HepG2 (cell line): Measurements from ENCODE around the gene AMBRA1. TPM values are rescaled to one million over a fixed set of nuclear protein-coding genes. Genes with fewer than 3 reads are reported as not detected.

Source experiments
- ATAC-seq: fragments of 200-7000 bp; cut with Tn5 transposase; 3 replicates; pipeline ENCODE4 v1.9.1; 2020; ENCODE audit warnings: mild to moderate bottlenecking, moderate library complexity
- BruUV-seq: library from RNA; stranded (reverse); fragments of 400-500 nt; replicated peaks from 2 replicates; lab custom pipeline; 2021; lab: Mats Ljungman, UMichigan
- CTCF ChIA-PET: fragments of 300-600 bp; formaldehyde crosslinking; extraction: SDS; loops from one replicate; lab custom pipeline; 2021; ENCODE audit warnings: low total read pairs, inconsistent platforms, low intra/inter-chr PET ratio; lab: Yijun Ruan, JAX
- POLR2A ChIA-PET: fragments of 350-600 bp; sonication (Branson Sonifier 250); formaldehyde crosslinking; loops from one replicate; lab custom pipeline; 2020; ENCODE audit warnings: antibody characterized with exemption, inconsistent platforms; lab: Yijun Ruan, JAX
- DNase-seq: peaks from one replicate; pipeline ENCODE4 v3.0.0-alpha.2; 2015; ENCODE audit warnings: low spot score
- FAIRE-seq: peaks from 3 replicates; lab custom pipeline; 2011; peaks lifted over from hg19 to GRCh38; lab: Jason Lieb, UNC
- H2AFZ ChIP-seq: one replicate; pipeline ENCODE4 v1.6.1; 2011; ENCODE audit warnings: low read length, inconsistent platforms
- H3K27ac ChIP-seq: fragments of 300-600 bp; 3 replicates; pipeline ENCODE4 v1.8.0; 2011; ENCODE audit warnings: mixed run types, mild to moderate bottlenecking, mixed read lengths, low read length, inconsistent platforms; ENCODE audit not compliant: insufficient read depth; ENCODE audit errors: extremely low read length
- H3K27me3 ChIP-seq, 2 experiments: fragments of 200-600 bp in 1 of 2; 2 replicates in 1 of 2; 3 replicates in 1 of 2; pipeline versions ENCODE4 v1.6.0 to v1.8.0; 2011; ENCODE audit warnings: low read length in 2 of 2, mild to moderate bottlenecking in 2 of 2, moderate library complexity in 2 of 2, inconsistent platforms in 1 of 2; ENCODE audit not compliant: insufficient read depth in 2 of 2, control insufficient read depth in 1 of 2
- H3K36me3 ChIP-seq, 2 experiments: fragments of 200-600 bp in 1 of 2; replicated peaks in 1 of 2; 2 replicates in 1 of 2; 3 replicates in 1 of 2; pipeline versions ENCODE4 v1.5.1 to v1.8.0; 2011; ENCODE audit warnings: low read length in 2 of 2, inconsistent platforms in 1 of 2; ENCODE audit not compliant: insufficient read depth in 2 of 2, control insufficient read depth in 1 of 2
- H3K4me1 ChIP-seq: 2 replicates; pipeline ENCODE4 v1.5.1; 2012; ENCODE audit warnings: low read length, inconsistent platforms; ENCODE audit not compliant: insufficient read depth
- H3K4me2 ChIP-seq: 2 replicates; pipeline ENCODE4 v1.6.0; 2011; ENCODE audit warnings: low read depth, low read length, inconsistent platforms
- H3K4me3 ChIP-seq, 3 experiments: fragments of 200-600 bp in 1 of 3; sonication (generic), shearing (Covaris generic) in 1 of 3; replicated peaks in 1 of 3; 2 replicates each; pipeline ENCODE4 v1.5.1; 2011 to 2016; ENCODE audit warnings: low read length in 3 of 3, inconsistent platforms in 2 of 3, low read depth in 2 of 3, mild to moderate bottlenecking in 2 of 3, control low read depth in 1 of 3, mixed read lengths in 1 of 3; ENCODE audit not compliant: insufficient read depth in 1 of 3
- H3K79me2 ChIP-seq: one replicate; pipeline ENCODE4 v1.6.1; 2011; ENCODE audit warnings: low read length, inconsistent platforms; ENCODE audit not compliant: insufficient read depth
- H3K9ac ChIP-seq: 2 replicates; pipeline ENCODE4 v1.6.0; 2011; ENCODE audit warnings: mild to moderate bottlenecking, low read depth, low read length, inconsistent platforms; ENCODE audit not compliant: insufficient read depth
- H3K9me3 ChIP-seq: 2 replicates; pipeline ENCODE4 v1.5.1; 2012; ENCODE audit warnings: mild to moderate bottlenecking, low read length
- H4K20me1 ChIP-seq: 2 replicates; pipeline ENCODE4 v1.6.0; 2011; ENCODE audit warnings: inconsistent platforms, mild to moderate bottlenecking, low read length, moderate library complexity; ENCODE audit not compliant: insufficient read depth
- JUNB ChIP-seq: sonication (generic); formaldehyde crosslinking; IDR thresholded peaks from 2 replicates; pipeline ENCODE4 v1.8.0; 2022; ENCODE audit warnings: missing genetic modification reagents, mild to moderate bottlenecking, borderline replicate concordance
- NRL ChIP-seq: sonication (generic); formaldehyde crosslinking; IDR thresholded peaks from 2 replicates; pipeline ENCODE4 v1.5.0; 2020; ENCODE audit warnings: missing genetic modification reagents, mild to moderate bottlenecking, moderate library complexity, borderline replicate concordance
- POLR2AphosphoS5 ChIP-seq: IDR thresholded peaks from 2 replicates; pipeline ENCODE4 v1.6.1; 2012; ENCODE audit warnings: low read depth, low read length
- SIX1 ChIP-seq: sonication (generic); formaldehyde crosslinking; IDR thresholded peaks from 2 replicates; pipeline ENCODE4 v1.4.0; 2020; ENCODE audit warnings: missing genetic modification reagents, borderline replicate concordance
- ZC3H4 ChIP-seq: sonication (generic); formaldehyde crosslinking; IDR thresholded peaks from 2 replicates; pipeline ENCODE4 v1.4.0; 2020; ENCODE audit warnings: missing genetic modification reagents, borderline replicate concordance
- ZFYVE20 ChIP-seq: sonication (generic); formaldehyde crosslinking; IDR thresholded peaks from 2 replicates; pipeline ENCODE4 v1.8.0; 2023; ENCODE audit warnings: low read depth, mild to moderate bottlenecking, moderate library complexity, missing genetic modification reagents, borderline replicate concordance
- ZNF207 ChIP-seq: fragments of 450-650 bp; IDR thresholded peaks from 2 replicates; pipeline ENCODE4 v1.6.1; 2016; ENCODE audit warnings: antibody characterized with exemption, borderline replicate concordance
- ZNF34 ChIP-seq: sonication (generic); formaldehyde crosslinking; IDR thresholded peaks from 2 replicates; pipeline ENCODE4 v1.4.0; 2020; ENCODE audit warnings: mild to moderate bottlenecking, missing genetic modification reagents, borderline replicate concordance
- ZNF367 ChIP-seq: sonication (generic); formaldehyde crosslinking; IDR thresholded peaks from 2 replicates; pipeline ENCODE4 v1.4.0; 2020; ENCODE audit warnings: missing genetic modification reagents, borderline replicate concordance
- ZNF572 ChIP-seq: sonication (generic); formaldehyde crosslinking; IDR thresholded peaks from 2 replicates; pipeline ENCODE4 v1.5.1; 2020; ENCODE audit warnings: mild to moderate bottlenecking, missing genetic modification reagents
- ZNF670 ChIP-seq: sonication (generic); formaldehyde crosslinking; IDR thresholded peaks from 2 replicates; pipeline ENCODE4 v1.8.0; 2022; ENCODE audit warnings: mild to moderate bottlenecking, missing genetic modification reagents, borderline replicate concordance
- ZNF784 ChIP-seq: sonication (generic); formaldehyde crosslinking; IDR thresholded peaks from 2 replicates; pipeline ENCODE4 v1.5.1; 2020; ENCODE audit warnings: missing genetic modification reagents, mild to moderate bottlenecking, borderline replicate concordance
- ZNF83 ChIP-seq: sonication (generic); formaldehyde crosslinking; IDR thresholded peaks from 2 replicates; pipeline ENCODE4 v1.4.0; 2020; ENCODE audit warnings: missing genetic modification reagents, mild to moderate bottlenecking, borderline replicate concordance
- WGBS: methylation state at CpG from one replicate; pipeline ENCODE4 v1.1.6; 2017; ENCODE audit warnings: low lambda C conversion rate; 5-methylcytosine and 5-hydroxymethylcytosine counted together
- in situ Hi-C: cut with HindIII; loops from 2 replicates; pipeline ENCODE4 v1.10.0; 2017; ENCODE audit warnings: low pct_unique_long_range_greater_than_20kb; ENCODE audit not compliant: extremely low pct_ligation_motif_present
- intact Hi-C: fragments of 100-400 bp; cut with micrococcal nuclease; formaldehyde crosslinking; loops from one replicate; pipeline ENCODE4 v1.10.0; 2022; ENCODE audit not compliant: unreplicated experiment
- polyA plus RNA-seq, 8 experiments: library from polyadenylated mRNA; depleted of rRNA in 3 of 8; stranded (reverse) in 7 of 8; unstranded in 1 of 8; fragments of >200 nt; fragmentation: Illumina TruSeq in 4 of 8; extraction: Trizol in 4 of 8; gene quantifications; 2 replicates each; pipeline versions ENCODE4 v1.2.1 to v1.2.3, GENCODE V29; 2011 to 2016; ENCODE audit warnings: low read depth in 4 of 8, missing spikeins in 1 of 8, mixed read lengths in 1 of 8; ENCODE audit not compliant: insufficient read depth in 1 of 8
- total RNA-seq, 5 experiments: library from RNA; depleted of rRNA; stranded (reverse); fragments of >200 nt; fragmentation: Illumina TruSeq; extraction: Trizol; gene quantifications; 2 replicates each; pipeline ENCODE4 v1.2.3, GENCODE V29; 2016; ENCODE audit warnings: low read depth in 1 of 5
- TF ChIP-seq, protein P1 (sequence below): IDR thresholded peaks from 2 replicates; pipeline ENCODE4 v1.6.1; 2016; ENCODE audit warnings: mild to moderate bottlenecking

Gene AMBRA1
- total and polyA plus RNA-seq, 2 of the 13 experiments (the other 11 are each of a cell fraction or from before 2014, with no cell fraction given) = 15.7 to 26.0 TPM

- 91% methylated on average over 3 of the region's 3 CpGs for WGBS
- in situ Hi-C loops (no loop called here), intact Hi-C loops (no loop called here)
- H3K79me2 ChIP-seq = peaks cover 12% of the 10 kb centered on the region
- DNase-seq = no peak
- POLR2A ChIA-PET = interaction anchor here (0.7 kb wide), 1 partner anchor 14 kb away, joined by 3 read pairs; no protein-coding TSS in a partner anchor
- H3K27me3 ChIP-seq = peaks cover 0 to 9% of the 10 kb centered on the region in 2 experiments; a peak in 3 of 5 replicates
- no peaks in the 10 kb centered on the region for H4K20me1 ChIP-seq
- H3K4me1 ChIP-seq = peaks cover 49% of the 10 kb centered on the region
- no peak for FAIRE-seq
- H3K4me3 ChIP-seq = no peak overlapping the region
- H3K27ac ChIP-seq = no peak overlapping the region
- TF ChIP-seq POLR2AphosphoS5 (no peak), ZNF83 (no peak)
- BruUV-seq = no TSS peak
- ATAC-seq = no peak
- 0 out of 5 replicates have a peak, but pooled peaks cover 0 to 4% of the 10 kb centered on the region in 2 experiments for H3K36me3 ChIP-seq
- no peak overlapping the region for H3K9ac ChIP-seq
- no peak overlapping the region for H2AFZ ChIP-seq
- H3K4me2 ChIP-seq = no peak overlapping the region
- no peaks in the 10 kb centered on the region for H3K9me3 ChIP-seq
- CTCF ChIA-PET = no interaction called here
Measured at GRCh38 chr11:46350695-46351094, 243.1 kb downstream of the AMBRA1 start.

GRCh38 chr11:46348566-46349401 is 245.0 kb downstream of the AMBRA1 start:
- H3K79me2 ChIP-seq = peaks cover 10% of the 10 kb centered on the region
- peaks cover 60% of the 10 kb centered on the region for H3K4me1 ChIP-seq
- in situ Hi-C loops (no loop called here), intact Hi-C loops (no loop called here)
- H3K27ac ChIP-seq = no peak overlapping the region
- H3K4me3 ChIP-seq = peak overlapping the region; percentile 73 to 99 (median 88); a peak in 5 of 6 replicates
- no TSS peak for BruUV-seq
- peak overlapping the region; percentile 94 for H3K4me2 ChIP-seq
- POLR2A ChIA-PET = interaction anchor here (1.4 to 1.9 kb wide), 2 partner anchors 31 to 106 kb away, joined by 4 to 5 read pairs; no protein-coding TSS in a partner anchor
- 0 out of 5 replicates have a peak, but pooled peaks cover 0 to 4% of the 10 kb centered on the region in 2 experiments for H3K36me3 ChIP-seq
- H3K9ac ChIP-seq = peak overlapping the region; percentile 73
- no peak overlapping the region for H2AFZ ChIP-seq
- H3K27me3 ChIP-seq = peaks cover 0 to 9% of the 10 kb centered on the region in 2 experiments; a peak in 3 of 5 replicates
- H3K9me3 ChIP-seq = no peaks in the 10 kb centered on the region
- ATAC-seq = peak; percentile 17
- no peak for FAIRE-seq
- no peaks in the 10 kb centered on the region for H4K20me1 ChIP-seq
- WGBS = 77% methylated on average over 10 of the region's 18 CpGs
- CTCF ChIA-PET = no interaction called here
- no peak for DNase-seq
- TF ChIP-seq ZC3H4 (CRISPR knock-in tag) (no peak), ZNF784 (CRISPR knock-in tag) (0 out of 2 replicates have a peak, but pooled peaks have one; percentile 35), ZNF572 (CRISPR knock-in tag) (0 out of 2 replicates have a peak, but pooled peaks have one; percentile 44), ZNF34 (CRISPR knock-in tag) (no peak), SIX1 (no peak), NRL (0 out of 2 replicates have a peak, but pooled peaks have one; percentile 12), ZNF367 (no peak), ZFYVE20 (CRISPR knock-in tag) (no peak), ZNF670 (no peak), JUNB (CRISPR knock-in tag) (no peak), ZNF207 (no peak)
- TF ChIP-seq, protein P1, sequence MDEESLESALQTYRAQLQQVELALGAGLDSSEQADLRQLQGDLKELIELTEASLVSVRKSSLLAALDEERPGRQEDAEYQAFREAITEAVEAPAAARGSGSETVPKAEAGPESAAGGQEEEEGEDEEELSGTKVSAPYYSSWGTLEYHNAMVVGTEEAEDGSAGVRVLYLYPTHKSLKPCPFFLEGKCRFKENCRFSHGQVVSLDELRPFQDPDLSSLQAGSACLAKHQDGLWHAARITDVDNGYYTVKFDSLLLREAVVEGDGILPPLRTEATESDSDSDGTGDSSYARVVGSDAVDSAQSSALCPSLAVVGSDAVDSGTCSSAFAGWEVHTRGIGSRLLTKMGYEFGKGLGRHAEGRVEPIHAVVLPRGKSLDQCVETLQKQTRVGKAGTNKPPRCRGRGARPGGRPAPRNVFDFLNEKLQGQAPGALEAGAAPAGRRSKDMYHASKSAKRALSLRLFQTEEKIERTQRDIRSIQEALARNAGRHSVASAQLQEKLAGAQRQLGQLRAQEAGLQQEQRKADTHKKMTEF = no peak
